Body of pancreas (tissue), 4 donors: ENCODE results near the gene RTL1.

Source experiments
- CTCF ChIP-seq, 7 experiments: fragments of 450-650 bp in 4 of 7; fragments of 200-600 bp in 3 of 7; sonication (generic) in 3 of 7; IDR thresholded peaks; one replicate each; pipeline ENCODE4 v1.5.1; 2016 to 2019; ENCODE audit warnings: antibody characterized with exemption in 7 of 7
- POLR2A ChIP-seq, 3 donors: fragments of 450-650 bp; IDR thresholded peaks; one replicate each; pipeline ENCODE4 v1.6.1; 2016; ENCODE audit warnings: antibody characterized with exemption in 3 of 3, mild to moderate bottlenecking in 2 of 3

DNA sequence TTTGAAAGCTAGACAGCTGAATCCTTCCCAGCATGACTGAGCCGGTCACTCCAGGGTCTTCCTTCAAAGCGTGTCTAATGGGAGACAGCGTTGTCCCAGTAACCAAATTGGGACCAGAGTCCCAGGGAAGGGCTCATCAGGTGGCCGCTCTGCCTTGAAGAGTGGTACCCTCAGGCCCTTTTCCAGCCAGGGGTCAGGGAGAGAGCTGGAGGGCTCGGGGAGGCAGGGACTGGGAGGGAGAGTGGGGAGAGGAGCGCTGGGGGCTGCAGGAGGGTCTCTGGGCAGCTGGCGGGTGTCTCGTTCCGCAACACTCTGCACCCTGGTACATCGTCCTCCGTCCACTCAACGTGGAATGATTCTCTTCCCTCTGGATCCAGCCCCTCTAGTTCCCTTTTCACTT is 1.6 kb upstream of the RTL1 start:
- TF ChIP-seq CTCF (IDR thresholded peaks at IDR 0.05) = no peak
- TF ChIP-seq POLR2A (IDR thresholded peaks at IDR 0.05) = no peak
